Loucy (cell line): ENCODE measurements around the gene TEAD3.

ENCODE experiments used
- CTCF ChIP-seq: fragments of 200-600 bp; sonication (generic); conservative IDR thresholded peaks from 2 replicates; pipeline ENCODE4 v1.5.1; 2014; ENCODE audit warnings: mild to moderate bottlenecking, antibody characterized with exemption, low read length
- EZH2phosphoT487 ChIP-seq: fragments of 200-600 bp; IDR thresholded peaks from 2 replicates; pipeline ENCODE4 v1.6.1; 2018; ENCODE audit warnings: antibody characterized with exemption, mild to moderate bottlenecking, moderate library complexity, borderline replicate concordance

DNA sequence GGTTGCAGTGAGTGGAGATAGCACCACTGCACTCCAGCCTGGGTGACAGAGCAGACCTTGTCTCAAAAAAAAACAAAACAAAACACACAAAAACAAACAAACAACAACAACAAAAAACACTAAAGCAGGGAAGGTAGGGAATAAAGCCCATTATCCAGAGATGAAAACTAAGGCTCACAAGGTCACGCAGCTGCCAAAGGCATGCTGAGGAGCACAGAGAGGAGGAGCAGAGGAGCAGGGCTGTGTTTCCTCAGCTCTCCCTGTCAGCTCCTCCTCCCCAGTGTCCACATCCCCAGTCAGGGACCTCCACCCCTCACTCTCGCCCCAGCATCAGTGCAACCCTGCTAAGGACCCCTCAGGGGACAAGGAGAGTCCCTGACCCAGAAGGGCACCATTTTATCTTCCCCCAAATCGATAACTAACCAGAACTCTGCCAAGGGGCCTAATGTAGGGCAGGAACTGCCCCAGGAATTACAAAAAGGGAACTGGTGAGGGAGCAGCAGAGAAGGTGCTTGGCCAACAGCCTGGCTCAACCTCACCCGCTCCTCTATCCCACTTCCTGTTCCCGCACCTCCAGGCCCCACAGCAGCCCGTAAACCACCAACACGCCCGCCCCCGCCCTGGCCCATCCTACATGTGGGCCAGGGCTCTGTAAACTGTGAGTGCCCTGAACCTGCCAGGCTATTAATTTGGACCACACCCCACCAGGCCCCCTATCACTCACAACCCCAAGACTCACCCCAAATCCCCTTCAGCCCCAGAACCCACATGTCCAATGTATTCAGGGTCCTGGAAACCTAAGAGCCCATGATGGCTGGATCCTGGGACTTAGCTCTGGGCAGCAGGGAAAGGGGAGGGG lies 9.0 kb downstream of the TEAD3 start:
- TF ChIP-seq CTCF (no peak), EZH2phosphoT487 (no peak)
